IMR-90 (cell line): ENCODE measurements around the gene FRMD5. TPM values are rescaled to one million over a fixed set of nuclear protein-coding genes. Genes with fewer than 3 reads are reported as not detected.

Experiments used
- ATAC-seq: fragments of 200-7000 bp; cut with Tn5 transposase; 2 replicates; pipeline ENCODE4 v1.9.1; 2020; ENCODE audit warnings: low read depth, mild to moderate bottlenecking, moderate library complexity
- BruUV-seq: library from RNA; stranded (reverse); fragments of 400-500 nt; replicated peaks from 2 replicates; lab custom pipeline; 2021; lab: Mats Ljungman, UMichigan
- CTCF ChIA-PET: fragments of 300-600 bp; formaldehyde crosslinking; extraction: SDS; loops from one replicate; lab custom pipeline; 2021; ENCODE audit warnings: antibody characterized with exemption; lab: Yijun Ruan, JAX
- POLR2A ChIA-PET: fragments of 300-600 bp; sonication (Branson Sonifier 250); formaldehyde crosslinking; loops from one replicate; lab custom pipeline; 2022; ENCODE audit warnings: antibody characterized with exemption; ENCODE audit not compliant: unreplicated experiment; lab: Charles Lee
- DNase-seq: peaks from one replicate; pipeline ENCODE4 v3.0.0; 2013
- H2AFZ ChIP-seq: replicated peaks from 2 replicates; pipeline ENCODE3; 2013; ENCODE audit warnings: low read length, mild to moderate bottlenecking; ENCODE audit not compliant: poor library complexity
- H2AK5ac ChIP-seq: 2 replicates; pipeline ENCODE4 v1.6.1; 2013; ENCODE audit warnings: low read depth, low read length, inconsistent platforms
- H2AK9ac ChIP-seq: replicated peaks from 2 replicates; pipeline ENCODE3; 2013; ENCODE audit warnings: mild to moderate bottlenecking, low read depth, low read length, moderate library complexity; ENCODE audit not compliant: poor library complexity
- H2BK120ac ChIP-seq: 2 replicates; pipeline ENCODE4 v1.6.1; 2013; ENCODE audit warnings: low read depth, low read length, inconsistent platforms
- H2BK15ac ChIP-seq: 3 replicates; pipeline ENCODE4 v1.6.1; 2013; ENCODE audit warnings: low read depth, low read length, inconsistent platforms
- H2BK20ac ChIP-seq: 2 replicates; pipeline ENCODE4 v1.6.1; 2013; ENCODE audit warnings: low read depth, mild to moderate bottlenecking, inconsistent platforms, low read length, moderate library complexity
- H2BK5ac ChIP-seq: 2 replicates; pipeline ENCODE4 v1.6.1; 2013; ENCODE audit warnings: mild to moderate bottlenecking, low read depth, low read length, inconsistent platforms; ENCODE audit not compliant: poor library complexity, severe bottlenecking
- H3K14ac ChIP-seq: replicated peaks from 2 replicates; pipeline ENCODE4 v1.6.1; 2013; ENCODE audit warnings: low read depth, low read length, inconsistent platforms
- H3K18ac ChIP-seq: 2 replicates; pipeline ENCODE4 v1.6.1; 2013; ENCODE audit warnings: low read depth, low read length, control low read depth
- H3K23ac ChIP-seq: 2 replicates; pipeline ENCODE4 v1.6.1; 2013; ENCODE audit warnings: low read depth, low read length, inconsistent platforms
- H3K27ac ChIP-seq: 2 replicates; pipeline ENCODE4 v1.5.1; 2013; ENCODE audit warnings: mild to moderate bottlenecking, control low read depth, low read length; ENCODE audit not compliant: insufficient read depth
- H3K27me3 ChIP-seq: 2 replicates; pipeline ENCODE4 v1.6.1; 2013; ENCODE audit warnings: low read length; ENCODE audit not compliant: control insufficient read depth, insufficient read depth
- H3K36me3 ChIP-seq: 2 replicates; pipeline ENCODE4 v1.6.1; 2013; ENCODE audit warnings: low read length, mixed read lengths; ENCODE audit not compliant: control insufficient read depth, insufficient read depth
- H3K4ac ChIP-seq: 2 replicates; pipeline ENCODE4 v1.6.1; 2013; ENCODE audit warnings: low read depth, low read length, inconsistent platforms
- H3K4me1 ChIP-seq: 2 replicates; pipeline ENCODE4 v1.6.1; 2013; ENCODE audit warnings: low read length, mixed read lengths; ENCODE audit not compliant: control insufficient read depth, insufficient read depth
- H3K4me2 ChIP-seq: 2 replicates; pipeline ENCODE4 v1.6.1; 2013; ENCODE audit warnings: low read depth, mild to moderate bottlenecking, control low read depth, low read length, moderate library complexity
- H3K4me3 ChIP-seq: 2 replicates; pipeline ENCODE4 v1.5.1; 2013; ENCODE audit warnings: low read depth, mild to moderate bottlenecking, control low read depth, low read length, moderate library complexity; ENCODE audit not compliant: insufficient read depth
- H3K56ac ChIP-seq: 2 replicates; pipeline ENCODE4 v1.6.1; 2013; ENCODE audit warnings: low read length, inconsistent platforms; ENCODE audit not compliant: insufficient read depth; ENCODE audit errors: extremely low read depth
- H3K79me1 ChIP-seq, 2 experiments: 2 replicates each; pipeline ENCODE4 v1.6.1; 2013; ENCODE audit warnings: low read length in 2 of 2, inconsistent platforms in 1 of 2, low read depth in 1 of 2
- H3K9ac ChIP-seq: 2 replicates; pipeline ENCODE4 v1.6.1; 2013; ENCODE audit warnings: low read depth, low read length, control low read depth
- H3K9me1 ChIP-seq: 2 replicates; pipeline ENCODE4 v1.6.1; 2013; ENCODE audit warnings: low read length, inconsistent platforms; ENCODE audit not compliant: insufficient read depth
- H3K9me3 ChIP-seq: 2 replicates; pipeline ENCODE4 v1.6.1; 2013; ENCODE audit warnings: low read length; ENCODE audit not compliant: control insufficient read depth, insufficient read depth
- H4K20me1 ChIP-seq: 2 replicates; pipeline ENCODE4 v1.6.1; 2013; ENCODE audit warnings: low read length, inconsistent platforms; ENCODE audit not compliant: insufficient read depth
- H4K5ac ChIP-seq: 2 replicates; pipeline ENCODE4 v1.6.1; 2013; ENCODE audit warnings: mild to moderate bottlenecking, low read depth, low read length, control low read depth
- H4K8ac ChIP-seq, 2 experiments: 2 replicates each; pipeline ENCODE4 v1.6.1; 2013; ENCODE audit warnings: low read depth in 2 of 2, low read length in 2 of 2, control low read depth in 1 of 2, inconsistent platforms in 1 of 2
- H4K91ac ChIP-seq: 2 replicates; pipeline ENCODE4 v1.6.1; 2013; ENCODE audit warnings: low read depth, low read length, inconsistent platforms; ENCODE audit not compliant: insufficient read depth
- BHLHE40 ChIP-seq: fragments of 150-350 bp; IDR thresholded peaks from 2 replicates; pipeline ENCODE4 v1.6.1; 2016; ENCODE audit warnings: mild to moderate bottlenecking, low read depth, low read length
- CEBPB ChIP-seq: IDR thresholded peaks from 2 replicates; pipeline ENCODE4 v1.6.1; 2012; ENCODE audit warnings: low read depth, low read length, improper control_type of control experiment
- CHD1 ChIP-seq: IDR thresholded peaks from 2 replicates; pipeline ENCODE4 v1.6.1; 2012; ENCODE audit warnings: low read depth, low read length, improper control_type of control experiment
- CTCF ChIP-seq: conservative IDR thresholded peaks from 2 replicates; pipeline ENCODE4 v1.5.1; 2012; ENCODE audit warnings: mild to moderate bottlenecking, low read depth, low read length, improper control_type of control experiment
- ELK1 ChIP-seq: fragments of 150-350 bp; IDR thresholded peaks from 2 replicates; pipeline ENCODE4 v1.6.1; 2016; ENCODE audit warnings: low read depth, mild to moderate bottlenecking, low read length, moderate library complexity, borderline replicate concordance
- FOS ChIP-seq: fragments of 150-350 bp; IDR thresholded peaks from 2 replicates; pipeline ENCODE4 v1.6.1; 2016; ENCODE audit warnings: low read depth, low read length
- MAZ ChIP-seq: IDR thresholded peaks from 2 replicates; pipeline ENCODE4 v1.6.1; 2012; ENCODE audit warnings: low read depth, mild to moderate bottlenecking, low read length, improper control_type of control experiment, moderate library complexity, borderline replicate concordance
- MXI1 ChIP-seq: IDR thresholded peaks from 2 replicates; pipeline ENCODE4 v1.6.1; 2012; ENCODE audit warnings: low read depth, mild to moderate bottlenecking, low read length, moderate library complexity, borderline replicate concordance
- NFE2L2 ChIP-seq: fragments of 150-350 bp; IDR thresholded peaks from 2 replicates; pipeline ENCODE4 v1.6.1; 2016; ENCODE audit warnings: low read depth, mild to moderate bottlenecking, low read length
- RAD21 ChIP-seq: IDR thresholded peaks from 2 replicates; pipeline ENCODE4 v1.6.1; 2012; ENCODE audit warnings: low read length, improper control_type of control experiment
- RCOR1 ChIP-seq: IDR thresholded peaks from 2 replicates; pipeline ENCODE4 v1.6.1; 2012; ENCODE audit warnings: mild to moderate bottlenecking, low read length, improper control_type of control experiment; ENCODE audit not compliant: insufficient replicate concordance
- SMC3 ChIP-seq: fragments of 150-350 bp; IDR thresholded peaks from 2 replicates; pipeline ENCODE4 v1.6.1; 2016; ENCODE audit warnings: low read depth, mild to moderate bottlenecking, antibody characterized with exemption, low read length, moderate library complexity
- USF2 ChIP-seq: fragments of 150-350 bp; IDR thresholded peaks from 2 replicates; pipeline ENCODE4 v1.6.1; 2017; ENCODE audit warnings: mild to moderate bottlenecking, antibody characterized with exemption, low read length, low read depth
- WGBS, 2 experiments: methylation state at CpG; one replicate each; pipeline versions ENCODE4 v1.1.5 to v1.1.7; 2013; ENCODE audit warnings: missing lambda C conversion rate in 2 of 2; ENCODE audit not compliant: insufficient read length in 1 of 2; ENCODE audit errors: extremely low coverage in 2 of 2; 5-methylcytosine and 5-hydroxymethylcytosine counted together
- dilution Hi-C: fragments of 300-500 bp; cut with HindIII; formaldehyde crosslinking; loops from one replicate; pipeline ENCODE4 v1.14.3; 2018; ENCODE audit warnings: low sequenced_read_pairs; ENCODE audit not compliant: unreplicated experiment
- in situ Hi-C: fragments of 300-500 bp; cut with MboI; formaldehyde crosslinking; loops from 3 replicates; pipeline ENCODE4 v1.14.3; 2019; ENCODE audit warnings: low sequenced_read_pairs, inconsistent platforms, mixed read lengths
- intact Hi-C: fragments of 100-400 bp; cut with micrococcal nuclease; formaldehyde crosslinking; loops from 2 replicates; pipeline ENCODE4 v1.10.0; 2022
- polyA plus RNA-seq, 3 experiments: library from polyadenylated mRNA; depleted of rRNA; stranded (reverse); fragments of >200 nt; gene quantifications; 2 replicates each; pipeline ENCODE4 v1.2.3, GENCODE V29; 2012; ENCODE audit warnings: low replicate concordance in 1 of 3
- total RNA-seq: library from RNA; depleted of rRNA; stranded (reverse); fragments of >200 nt; gene quantifications from 2 replicates; pipeline ENCODE4 v1.2.3, GENCODE V29; 2012

FRMD5 gene
- total and polyA plus RNA-seq, 2 of the 4 experiments (the other 2 are of a cell fraction) = 4.1 to 5.4 TPM

- POLR2A ChIA-PET = no interaction called here
- no peak overlapping the region for H4K5ac ChIP-seq
These were observed 308.5 kb downstream of the FRMD5 start for GRCh38 chr15:43886558-43886957.

More at GRCh38 chr15:43886558-43886957, 308.5 kb downstream of the FRMD5 start:
- BruUV-seq = no TSS peak
- Histone ChIP-seq H4K8ac (no peak overlapping the region), H2BK120ac (no peak overlapping the region), H3K23ac (no peak overlapping the region), H3K18ac (no peak overlapping the region), H3K4me3 (no peak overlapping the region), H3K9ac (no peak overlapping the region), H3K4me2 (no peak overlapping the region), H3K56ac (no peak overlapping the region), H3K36me3 (no peaks in the 10 kb centered on the region), H3K4ac (no peak overlapping the region), H4K91ac (no peak overlapping the region), H3K9me3 (no peaks in the 10 kb centered on the region), H2BK5ac (no peak overlapping the region), H2BK20ac (no peak overlapping the region), H4K20me1 (no peaks in the 10 kb centered on the region; the same call in 1 of the 2 replicates), H2AK9ac (no peak overlapping the region), H3K27ac (no peak overlapping the region), H3K79me1 (no peaks in the 10 kb centered on the region), H3K27me3 (no peaks in the 10 kb centered on the region), H2BK15ac (no peak overlapping the region), H2AFZ (no peak overlapping the region), H3K4me1 (no peaks in the 10 kb centered on the region), H3K9me1 (peaks cover 4% of the 10 kb centered on the region; the same call in 1 of the 2 replicates), H3K14ac (no peak overlapping the region), H2AK5ac (no peak overlapping the region)
- no peak for DNase-seq
- TF ChIP-seq BHLHE40 = no peak
- TF ChIP-seq CEBPB = no peak
- TF ChIP-seq MXI1 = no peak
- no peak for TF ChIP-seq FOS
- no peak for TF ChIP-seq MAZ
- TF ChIP-seq CTCF = no peak
- no peak for TF ChIP-seq RAD21
- TF ChIP-seq USF2 = no peak
- TF ChIP-seq NFE2L2 = no peak
- TF ChIP-seq ELK1 = no peak
- no peak for TF ChIP-seq SMC3
- no peak for TF ChIP-seq RCOR1
- no peak for TF ChIP-seq CHD1
- in situ Hi-C loops = no loop called here
- 96% methylated on average over 4 of the region's 4 CpGs; no CpG with 5 or more reads in 1 of the 2 experiments for WGBS, 2 experiments
- ATAC-seq = no peak
- intact Hi-C loops = no loop called here
- dilution Hi-C loops = no loop called here
- CTCF ChIA-PET = no interaction called here
